KMS-11 (cell line): ENCODE data around the gene NEDD9.

Source experiments
- H2AFZ ChIP-seq: fragments of 200-600 bp; sonication (generic); 2 replicates; pipeline ENCODE4 v1.6.1; 2016; ENCODE audit warnings: antibody characterized with exemption, mixed run types, low read depth
- H3K27ac ChIP-seq: fragments of 200-600 bp; sonication (generic); 2 replicates; pipeline ENCODE4 v1.6.1; 2016; ENCODE audit warnings: mild to moderate bottlenecking, mixed run types
- H3K27me3 ChIP-seq: fragments of 200-600 bp; sonication (generic); 2 replicates; pipeline ENCODE4 v1.6.1; 2017; ENCODE audit warnings: mild to moderate bottlenecking, low read depth, mixed run types, moderate library complexity; ENCODE audit not compliant: insufficient read depth
- H3K36me3 ChIP-seq: fragments of 200-600 bp; sonication (generic); 2 replicates; pipeline ENCODE4 v1.6.1; 2017; ENCODE audit warnings: mild to moderate bottlenecking, mixed run types; ENCODE audit not compliant: insufficient read depth
- H3K4me1 ChIP-seq: fragments of 200-600 bp; sonication (generic); 2 replicates; pipeline ENCODE4 v1.6.1; 2016; ENCODE audit warnings: mild to moderate bottlenecking, low read depth, mixed run types; ENCODE audit not compliant: poor library complexity, severe bottlenecking
- H3K4me2 ChIP-seq: fragments of 200-600 bp; sonication (generic); 2 replicates; pipeline ENCODE4 v1.7.0; 2016; ENCODE audit warnings: mild to moderate bottlenecking, mixed run types
- H3K4me3 ChIP-seq: fragments of 200-600 bp; sonication (generic); IDR thresholded peaks from 2 replicates; pipeline ENCODE4 v1.6.1; 2017; ENCODE audit warnings: low read depth, low read length, mixed read lengths; ENCODE audit not compliant: insufficient read depth
- H3K79me2 ChIP-seq: fragments of 200-600 bp; sonication (generic); 2 replicates; pipeline ENCODE4 v1.6.1; 2016; ENCODE audit warnings: low read depth, mixed run types; ENCODE audit not compliant: insufficient read depth
- H3K9ac ChIP-seq: fragments of 200-600 bp; sonication (generic); 2 replicates; pipeline ENCODE4 v1.6.1; 2016; ENCODE audit warnings: mild to moderate bottlenecking, mixed run types
- H4K20me1 ChIP-seq: fragments of 200-600 bp; sonication (generic); 2 replicates; pipeline ENCODE4 v1.6.1; 2016; ENCODE audit warnings: mild to moderate bottlenecking, mixed run types; ENCODE audit not compliant: insufficient read depth
- CTCF ChIP-seq: fragments of 200-600 bp; sonication (generic); conservative IDR thresholded peaks from 2 replicates; pipeline ENCODE4 v1.6.1; 2017; ENCODE audit warnings: low read depth, mild to moderate bottlenecking, antibody characterized with exemption, low read length, moderate library complexity, mixed read lengths

The NEDD9 gene

DNA sequence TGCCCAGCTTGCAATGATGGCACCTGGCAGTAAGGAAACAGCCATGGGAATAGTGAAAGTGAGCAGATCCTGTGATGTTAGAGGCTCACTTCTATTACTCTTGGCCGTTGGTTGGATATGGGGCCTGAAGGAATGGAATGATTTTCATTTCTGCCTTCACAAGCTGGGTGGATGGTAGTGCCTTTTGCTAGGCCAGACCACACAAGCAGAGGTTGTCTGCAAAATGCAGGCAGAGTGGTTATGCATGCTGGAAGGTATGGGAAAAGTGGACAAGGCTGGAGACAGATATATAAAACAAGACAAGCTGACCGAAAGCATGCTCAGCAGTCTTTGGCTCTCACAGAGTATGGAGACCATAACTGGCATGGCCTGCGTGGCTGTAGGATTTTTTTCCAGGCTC, 70.2 kb downstream of the NEDD9 start:
- TF ChIP-seq CTCF, result no peak
- no peak overlapping the region for H2AFZ ChIP-seq
- H3K79me2 ChIP-seq, result no peaks in the 10 kb centered on the region

GRCh38 chr6:11161031-11161956, 71.2 kb downstream of the NEDD9 start:
- H3K36me3 ChIP-seq, result no peaks in the 10 kb centered on the region
- no peak overlapping the region for H2AFZ ChIP-seq
- H4K20me1 ChIP-seq, result no peaks in the 10 kb centered on the region
- H3K4me2 ChIP-seq, result no peak overlapping the region
- no peak overlapping the region for H3K4me3 ChIP-seq
- no peak overlapping the region for H3K27ac ChIP-seq
- no peak overlapping the region for H3K9ac ChIP-seq
- H3K4me1 ChIP-seq, result no peaks in the 10 kb centered on the region
- no peaks in the 10 kb centered on the region for H3K27me3 ChIP-seq
- TF ChIP-seq CTCF, result no peak
- H3K79me2 ChIP-seq, result no peaks in the 10 kb centered on the region

More for the DNA sequence above, 70.2 kb downstream of the NEDD9 start:
- Histone ChIP-seq H3K36me3 (no peaks in the 10 kb centered on the region), H3K27me3 (no peaks in the 10 kb centered on the region), H3K9ac (no peak overlapping the region), H4K20me1 (no peaks in the 10 kb centered on the region), H3K4me2 (no peak overlapping the region), H3K27ac (no peak overlapping the region), H3K4me1 (no peaks in the 10 kb centered on the region), H3K4me3 (no peak overlapping the region)

- Histone ChIP-seq H3K79me2 (no peaks in the 10 kb centered on the region), H2AFZ (no peak overlapping the region), H3K4me3 (no peak overlapping the region), H3K4me1 (no peaks in the 10 kb centered on the region), H3K4me2 (no peak overlapping the region), H3K36me3 (no peaks in the 10 kb centered on the region), H3K27me3 (no peaks in the 10 kb centered on the region), H3K27ac (no peak overlapping the region), H3K9ac (no peak overlapping the region), H4K20me1 (no peaks in the 10 kb centered on the region)
- TF ChIP-seq CTCF, result no peak
Observed at GRCh38 chr6:11160199-11160598, 72.3 kb downstream of the NEDD9 start.

DNA sequence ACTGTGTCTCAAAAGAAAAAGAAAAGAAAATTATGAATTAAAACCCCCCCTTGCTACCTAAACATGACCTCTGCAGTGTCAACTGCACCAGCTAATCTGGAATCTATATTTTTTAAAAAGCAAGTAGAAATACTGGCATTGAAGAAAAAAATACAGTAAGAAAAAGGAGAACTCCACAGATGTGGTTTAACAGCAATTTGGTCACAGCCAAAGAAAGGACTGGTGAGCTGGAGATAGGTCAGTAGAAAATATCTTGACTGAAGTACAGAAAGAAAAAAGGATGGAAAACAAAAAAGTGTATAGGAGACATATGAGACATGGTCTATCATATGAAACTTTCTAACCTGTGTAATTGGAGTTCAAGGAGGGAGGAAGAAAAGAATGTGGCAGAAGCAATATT, 76.9 kb downstream of the NEDD9 start:
- no peaks in the 10 kb centered on the region for H4K20me1 ChIP-seq
- no peak overlapping the region for H3K4me3 ChIP-seq
- no peaks in the 10 kb centered on the region for H3K79me2 ChIP-seq
- H3K9ac ChIP-seq, result no peak overlapping the region
- H2AFZ ChIP-seq, result no peak overlapping the region
- no peaks in the 10 kb centered on the region for H3K4me1 ChIP-seq
- H3K36me3 ChIP-seq, result no peaks in the 10 kb centered on the region
- no peak overlapping the region for H3K27ac ChIP-seq
- TF ChIP-seq CTCF, result no peak
- H3K27me3 ChIP-seq, result no peaks in the 10 kb centered on the region
- H3K4me2 ChIP-seq, result no peak overlapping the region
